GM19023 (cell line): ENCODE results near the gene RGS10.
"Not testable (repeated sequence)": the region's sequence is repeated elsewhere in the genome, so short reads cannot be mapped to it uniquely, and the experiment has no call there.

Experiments used
- ATAC-seq: cut with Tn5 transposase; IDR thresholded peaks from one replicate; pipeline ENCODE4 v1.9.1; 2021; ENCODE audit warnings: mild to moderate bottlenecking, moderate library complexity; ENCODE audit not compliant: unreplicated experiment

Gene RGS10

DNA sequence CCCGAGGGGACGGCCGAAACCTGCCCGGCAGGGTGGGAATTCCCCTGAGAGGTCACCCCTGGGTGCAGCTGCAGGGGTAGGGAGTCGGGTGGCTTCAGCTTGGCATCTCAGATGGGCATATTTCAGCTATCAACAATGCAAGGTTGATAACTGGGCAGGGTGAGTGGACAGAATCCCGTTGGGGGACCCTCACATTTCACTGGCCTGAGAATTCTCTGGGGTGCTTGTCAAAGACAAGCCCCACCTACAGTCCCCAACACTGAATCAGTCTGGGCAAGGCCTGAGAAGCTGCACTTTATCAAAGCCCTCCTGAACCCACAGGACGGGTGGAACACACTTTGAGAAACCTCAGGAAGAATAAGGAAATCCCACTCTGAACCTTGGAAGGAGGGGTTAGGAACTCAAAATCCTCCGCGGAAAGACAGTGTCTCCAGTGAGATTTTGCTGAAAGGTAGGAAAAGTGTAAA is 3.1 kb downstream of the RGS10 start:
- no peak for ATAC-seq

DNA sequence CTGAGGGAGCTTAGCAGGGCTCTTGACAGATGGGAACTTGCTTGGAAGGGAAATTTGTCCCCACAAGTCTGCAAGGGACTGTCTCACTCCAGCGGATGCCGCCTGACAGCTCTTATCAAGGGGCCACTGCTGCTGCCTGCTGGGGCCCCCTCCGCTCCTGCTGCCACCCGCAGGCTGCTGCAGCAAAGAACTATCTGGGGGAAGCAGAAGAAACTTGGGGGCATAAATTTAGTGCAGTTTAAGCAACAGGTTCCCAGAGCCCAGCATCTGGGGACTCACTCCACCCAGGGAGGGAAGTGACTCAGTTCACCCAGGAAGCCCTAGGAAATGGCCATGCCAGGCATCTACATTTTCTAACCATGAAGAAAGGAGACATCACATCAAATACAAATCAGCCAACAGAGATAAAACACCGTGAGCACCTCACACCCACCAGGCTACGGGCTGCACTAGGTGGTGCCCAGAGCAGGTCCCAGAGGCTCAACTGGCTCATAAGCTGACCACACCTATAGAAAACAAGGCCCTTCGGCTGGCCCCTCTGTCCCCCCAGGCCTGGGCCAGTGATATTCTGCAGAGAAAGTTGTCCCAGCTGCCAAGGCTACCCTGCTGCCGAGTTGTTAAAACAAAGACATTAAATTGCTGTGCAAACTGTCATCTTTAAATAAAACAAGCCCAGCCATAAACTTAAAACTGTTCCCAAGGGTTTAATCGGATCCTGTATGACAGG is 3.7 kb downstream of the RGS10 start:
- no peak for ATAC-seq

DNA sequence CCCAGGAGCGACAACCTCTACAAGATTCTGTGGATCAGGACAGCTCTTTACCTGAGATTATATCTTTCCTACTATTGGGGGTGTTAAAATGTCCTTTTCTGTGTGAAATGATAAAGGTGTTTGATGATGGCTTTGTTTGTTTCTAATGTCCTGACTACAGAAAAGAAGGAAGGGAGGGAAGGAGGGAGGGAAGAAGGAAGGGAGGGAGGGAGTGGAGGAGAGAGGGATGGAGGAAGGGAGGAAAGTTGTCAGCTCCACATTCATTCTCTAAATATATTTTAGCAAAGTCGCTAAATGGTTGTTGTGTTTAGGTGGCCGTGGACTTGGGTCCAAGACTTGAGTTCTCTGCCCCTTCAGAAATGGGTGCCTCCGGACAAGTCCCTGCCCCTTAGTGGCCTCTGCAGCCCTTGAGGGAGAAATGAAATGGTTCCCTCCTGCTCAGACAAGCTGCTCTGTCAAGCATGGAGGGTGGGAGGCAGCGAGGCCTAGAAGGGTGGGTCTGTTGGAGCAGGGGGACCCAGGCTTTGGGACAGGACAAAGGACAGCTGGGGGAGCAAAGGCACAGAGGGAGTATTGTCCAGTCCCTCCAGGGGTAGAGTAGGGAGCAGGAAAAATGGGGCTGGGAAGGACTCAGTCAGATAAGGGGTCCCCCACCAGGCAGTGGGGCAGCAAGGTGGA is 4.4 kb downstream of the RGS10 start:
- ATAC-seq, result no peak

- no peak for ATAC-seq
Measured at GRCh38 chr10:119536508-119537025, 6.0 kb downstream of the RGS10 start.

DNA sequence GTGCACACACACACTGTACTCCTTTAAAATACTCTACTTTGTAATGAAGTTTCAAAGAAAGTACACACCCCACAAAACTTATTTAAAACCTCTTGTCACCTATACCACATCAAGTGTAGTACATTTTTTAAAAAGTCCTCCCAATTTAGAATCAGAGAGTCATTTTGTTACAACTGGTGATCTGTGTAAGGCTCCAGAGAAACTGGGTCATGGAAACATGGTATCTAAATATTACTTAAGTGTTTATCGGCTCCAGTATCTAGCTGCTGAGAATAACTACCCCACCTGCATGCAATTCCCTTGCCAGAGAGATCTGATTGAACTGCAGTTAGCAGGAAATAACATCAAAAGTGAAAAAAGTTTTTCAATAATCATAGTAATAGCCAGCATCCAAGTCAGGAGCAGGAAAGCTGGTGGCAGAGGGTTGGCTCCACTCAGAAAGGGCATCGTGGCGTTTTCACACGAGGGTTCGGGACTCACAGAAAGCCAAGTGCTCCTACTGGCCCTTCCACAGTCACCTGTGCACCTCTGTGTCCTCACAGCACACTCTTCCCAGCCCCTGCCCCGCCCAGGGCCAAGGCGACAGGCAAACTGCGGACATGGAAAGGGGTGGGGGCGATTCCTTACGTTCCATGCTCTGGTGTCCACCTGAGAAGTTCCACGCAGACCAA is 6.5 kb downstream of the RGS10 start:
- no peak for ATAC-seq

GRCh38 chr10:119535305-119535704 is 7.2 kb downstream of the RGS10 start:
- no peak for ATAC-seq

DNA sequence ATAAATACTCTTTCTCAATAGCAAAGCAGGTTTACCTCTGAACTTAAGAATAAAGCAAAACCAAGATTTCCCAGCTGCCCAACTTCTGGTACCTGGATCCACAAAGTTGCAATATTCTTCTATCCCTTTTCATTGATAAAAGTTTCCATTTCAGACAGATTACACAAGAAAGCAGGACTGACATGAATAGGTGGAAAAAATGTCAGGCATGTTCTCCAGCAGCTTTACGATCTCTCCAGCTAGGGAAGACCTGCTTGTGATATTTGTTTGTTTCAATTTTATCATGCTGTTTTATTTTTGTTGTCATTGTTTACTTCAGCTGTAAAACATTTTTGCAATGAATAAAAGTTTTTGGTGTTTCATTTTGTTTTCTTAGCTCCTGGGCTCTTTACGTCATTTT is 9.0 kb downstream of the RGS10 start:
- ATAC-seq, result no peak

GRCh38 chr10:119532791-119533190 is 9.7 kb downstream of the RGS10 start:
- not testable (repeated sequence) for ATAC-seq

DNA sequence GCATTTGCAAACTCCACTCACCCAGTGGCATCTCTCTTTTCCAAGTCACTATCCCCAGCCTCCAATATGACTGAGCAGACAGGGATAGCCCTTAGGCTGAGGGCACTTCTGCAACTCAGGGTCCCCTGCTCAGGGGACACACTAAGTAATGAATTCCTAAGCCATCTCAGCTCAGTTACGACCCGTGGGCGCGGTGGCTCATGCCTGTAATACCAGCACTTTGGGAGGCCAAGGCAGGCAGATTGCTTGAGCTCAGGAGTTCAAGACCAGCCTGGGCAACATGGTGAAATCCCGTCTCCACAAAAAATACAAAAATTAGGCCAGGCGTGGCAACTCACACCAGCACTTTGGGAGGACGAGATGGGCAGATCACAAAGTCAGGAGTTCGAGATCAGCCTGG is 10.3 kb downstream of the RGS10 start:
- not testable (repeated sequence) for ATAC-seq

GRCh38 chr10:119531067-119531466 is 11.5 kb downstream of the RGS10 start:
- ATAC-seq, result no peak

GRCh38 chr10:119528663-119529237 is 13.8 kb downstream of the RGS10 start:
- ATAC-seq, result not testable (repeated sequence)

DNA sequence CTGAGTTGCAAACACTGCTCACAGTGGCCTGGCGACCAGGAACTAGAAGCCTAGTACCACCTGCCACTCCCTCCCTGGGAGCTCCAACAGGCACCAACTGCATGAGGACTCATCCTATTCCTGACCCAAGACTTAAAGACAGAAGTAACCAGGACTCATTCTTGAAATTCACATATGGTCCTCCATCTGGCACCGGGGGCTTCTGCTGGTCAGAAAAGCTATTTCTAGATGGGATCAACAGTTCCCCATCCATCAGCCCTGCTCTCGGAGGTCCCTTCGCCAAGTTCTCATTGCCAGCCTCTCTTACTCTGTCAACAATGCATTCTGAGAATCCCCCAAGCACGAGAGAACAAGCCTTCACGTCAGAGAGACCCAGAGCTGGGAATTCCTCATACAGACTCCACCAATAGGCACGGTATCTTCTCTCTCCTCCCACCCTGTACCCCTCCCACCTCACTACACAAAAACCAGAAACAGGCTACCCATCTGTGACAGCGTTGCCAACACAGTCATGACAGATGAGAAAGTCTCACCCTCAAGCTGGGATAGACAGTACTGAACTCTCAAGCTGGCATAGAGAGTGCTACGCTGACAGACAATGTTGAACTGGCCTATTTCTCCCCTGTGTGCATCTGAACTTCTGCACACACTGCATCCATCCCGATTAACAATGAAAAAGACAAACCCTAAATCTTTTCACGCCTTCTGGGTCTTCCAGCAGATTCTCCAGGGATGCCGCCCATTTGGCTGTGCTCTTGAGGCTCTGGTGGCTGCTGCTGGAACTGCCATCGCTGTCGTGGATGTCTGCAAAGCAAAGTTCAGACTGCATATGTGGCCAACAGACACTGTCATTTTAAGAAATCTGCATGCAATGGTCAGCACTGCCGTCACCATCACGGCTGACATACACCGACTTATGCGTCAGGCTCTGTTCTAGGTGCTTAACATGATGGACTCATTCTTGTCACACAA is 15.6 kb downstream of the RGS10 start:
- ATAC-seq, result no peak

DNA sequence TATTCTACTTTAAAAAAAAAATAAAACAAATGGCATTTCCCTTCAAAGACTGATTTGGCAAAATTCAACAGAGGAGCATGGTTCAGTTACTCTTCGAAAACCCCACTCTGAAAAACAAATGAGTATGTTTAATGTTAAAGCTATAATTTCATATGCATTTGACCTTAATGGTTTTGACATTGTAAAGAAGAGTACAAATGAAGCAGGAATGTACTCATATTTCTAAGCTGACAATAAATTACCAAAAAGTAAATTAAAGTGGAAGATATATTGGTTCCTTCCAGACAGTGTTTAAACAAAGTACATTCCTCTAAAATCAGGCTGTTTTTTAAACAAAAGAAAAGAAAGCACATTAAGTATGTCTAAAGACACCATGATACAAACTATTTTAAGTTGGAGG is 16.4 kb downstream of the RGS10 start:
- ATAC-seq, result no peak

- no peak for ATAC-seq
Measured at GRCh38 chr10:119525116-119525515, 17.4 kb downstream of the RGS10 start.

DNA sequence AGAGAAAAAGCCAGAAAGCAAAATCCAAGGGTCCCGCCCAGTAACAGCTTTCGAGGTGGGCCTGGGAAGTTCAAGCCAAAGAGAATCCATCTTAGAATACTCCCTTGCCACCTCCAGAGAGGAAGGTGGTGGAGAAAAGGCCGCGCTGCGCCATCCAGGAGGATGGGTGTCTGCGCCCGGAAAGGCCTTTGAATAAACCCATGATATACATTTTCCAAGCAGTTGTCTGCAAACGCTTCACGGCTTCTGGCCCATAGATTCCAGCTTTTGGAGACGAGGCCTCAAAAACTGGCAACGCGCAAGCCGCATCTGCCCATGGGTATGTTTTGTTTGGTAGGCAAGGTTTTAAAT is 17.8 kb downstream of the RGS10 start:
- ATAC-seq, result no peak

GRCh38 chr10:119523895-119524719 is 18.4 kb downstream of the RGS10 start:
- no peak for ATAC-seq

DNA sequence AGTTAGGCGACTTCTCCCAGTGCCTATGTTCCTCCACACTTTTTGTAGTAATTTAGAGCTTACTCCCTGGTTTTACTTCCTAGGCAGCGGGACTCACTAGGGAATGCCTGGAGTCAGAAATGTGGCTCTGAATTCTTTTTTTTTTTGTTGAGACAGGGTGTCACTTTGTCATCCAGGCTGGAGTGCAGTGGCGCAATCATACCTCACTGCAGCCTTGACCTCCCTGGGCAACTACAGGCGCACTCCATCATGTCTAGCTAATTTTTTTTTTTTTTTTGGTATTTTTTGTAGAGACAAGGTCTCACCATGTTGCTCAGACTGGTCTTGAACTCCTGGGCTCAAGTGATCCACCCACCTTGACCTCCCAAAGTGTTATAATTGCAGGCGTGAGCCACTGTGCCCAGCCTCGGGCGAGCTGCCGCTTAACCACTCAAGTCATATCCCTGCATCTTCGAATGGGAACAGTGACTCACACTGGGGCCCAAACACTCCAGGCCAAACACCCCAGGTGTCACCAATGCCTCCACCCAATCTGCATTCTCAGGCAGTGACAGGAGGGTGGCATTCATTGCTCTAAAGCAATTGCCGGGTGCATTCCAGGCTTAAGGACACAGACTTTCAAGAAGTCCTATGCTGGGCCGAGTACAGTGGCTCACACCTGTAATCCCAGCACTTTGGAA is 19.6 kb downstream of the RGS10 start:
- no peak for ATAC-seq

GRCh38 chr10:119521443-119522204 is 20.9 kb downstream of the RGS10 start:
- ATAC-seq, result no peak
